Epithelial cell of esophagus (primary cell): ENCODE measurements around the gene UTF1.

Source experiments
- DNase-seq: peaks from one replicate; pipeline ENCODE4 v3.0.0; 2010; ENCODE audit warnings: low read depth
- H3K4me3 ChIP-seq: 2 replicates; pipeline ENCODE4 v1.5.1; 2011; ENCODE audit warnings: mild to moderate bottlenecking, low read length, control low read depth
- TF ChIP-seq, protein P1 (sequence below): IDR thresholded peaks from 2 replicates; pipeline ENCODE4 v1.5.1; 2011; ENCODE audit warnings: low read depth, mild to moderate bottlenecking, low read length, control low read depth, inconsistent platforms; ENCODE audit not compliant: insufficient read depth; ENCODE audit errors: missing control alignments

Gene UTF1

DNA sequence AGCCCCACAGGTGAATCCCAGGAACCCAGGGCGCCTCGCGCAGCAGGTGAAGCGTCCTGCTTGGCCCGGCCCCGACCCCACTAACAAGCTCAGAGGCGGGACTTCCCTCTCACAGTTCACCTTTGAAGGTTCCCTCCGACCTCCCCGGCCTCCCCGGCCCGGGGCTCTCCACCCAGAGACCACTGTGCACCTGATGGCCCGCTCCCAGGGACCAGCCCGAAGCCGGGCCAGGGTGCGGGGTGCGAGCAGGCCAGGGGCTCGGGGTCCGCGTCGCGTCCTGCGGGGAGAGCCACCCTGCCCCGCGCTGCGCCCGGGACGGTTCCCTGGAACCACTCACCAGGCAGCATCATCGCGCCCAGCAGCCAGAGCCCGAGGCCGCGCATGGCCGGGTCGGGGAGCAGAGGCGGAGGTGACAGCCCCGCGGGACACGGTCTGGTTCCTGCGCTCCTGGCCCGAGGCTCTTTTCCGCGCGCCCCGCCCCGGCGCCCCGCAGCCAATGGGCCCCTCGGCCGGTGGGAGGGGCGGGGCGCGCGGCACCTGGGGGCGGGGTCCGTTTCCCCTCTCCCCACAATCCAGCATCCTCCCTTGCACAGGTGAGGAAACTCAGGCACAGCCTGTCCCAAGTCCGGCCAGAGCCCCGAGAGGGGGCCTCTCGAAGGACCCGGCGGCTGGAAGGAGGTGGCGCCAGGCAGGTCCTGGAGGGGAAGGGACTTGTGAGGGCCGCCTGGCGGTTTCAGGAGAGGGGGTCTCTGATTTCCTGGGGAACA is 46.6 kb downstream of the UTF1 start, which contains the start of gene ADAM8:
Gene ADAM8, minus strand, starts transcription at position 434 of the 767 bp plus-strand sequence. Its CDS starts 51 bp downstream, at position 383.
- TF ChIP-seq, protein P1, sequence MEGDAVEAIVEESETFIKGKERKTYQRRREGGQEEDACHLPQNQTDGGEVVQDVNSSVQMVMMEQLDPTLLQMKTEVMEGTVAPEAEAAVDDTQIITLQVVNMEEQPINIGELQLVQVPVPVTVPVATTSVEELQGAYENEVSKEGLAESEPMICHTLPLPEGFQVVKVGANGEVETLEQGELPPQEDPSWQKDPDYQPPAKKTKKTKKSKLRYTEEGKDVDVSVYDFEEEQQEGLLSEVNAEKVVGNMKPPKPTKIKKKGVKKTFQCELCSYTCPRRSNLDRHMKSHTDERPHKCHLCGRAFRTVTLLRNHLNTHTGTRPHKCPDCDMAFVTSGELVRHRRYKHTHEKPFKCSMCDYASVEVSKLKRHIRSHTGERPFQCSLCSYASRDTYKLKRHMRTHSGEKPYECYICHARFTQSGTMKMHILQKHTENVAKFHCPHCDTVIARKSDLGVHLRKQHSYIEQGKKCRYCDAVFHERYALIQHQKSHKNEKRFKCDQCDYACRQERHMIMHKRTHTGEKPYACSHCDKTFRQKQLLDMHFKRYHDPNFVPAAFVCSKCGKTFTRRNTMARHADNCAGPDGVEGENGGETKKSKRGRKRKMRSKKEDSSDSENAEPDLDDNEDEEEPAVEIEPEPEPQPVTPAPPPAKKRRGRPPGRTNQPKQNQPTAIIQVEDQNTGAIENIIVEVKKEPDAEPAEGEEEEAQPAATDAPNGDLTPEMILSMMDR: no peak
- peak; percentile 51 for DNase-seq
- H3K4me3 ChIP-seq: peak within 1 kb of the TSS; percentile 5

DNA sequence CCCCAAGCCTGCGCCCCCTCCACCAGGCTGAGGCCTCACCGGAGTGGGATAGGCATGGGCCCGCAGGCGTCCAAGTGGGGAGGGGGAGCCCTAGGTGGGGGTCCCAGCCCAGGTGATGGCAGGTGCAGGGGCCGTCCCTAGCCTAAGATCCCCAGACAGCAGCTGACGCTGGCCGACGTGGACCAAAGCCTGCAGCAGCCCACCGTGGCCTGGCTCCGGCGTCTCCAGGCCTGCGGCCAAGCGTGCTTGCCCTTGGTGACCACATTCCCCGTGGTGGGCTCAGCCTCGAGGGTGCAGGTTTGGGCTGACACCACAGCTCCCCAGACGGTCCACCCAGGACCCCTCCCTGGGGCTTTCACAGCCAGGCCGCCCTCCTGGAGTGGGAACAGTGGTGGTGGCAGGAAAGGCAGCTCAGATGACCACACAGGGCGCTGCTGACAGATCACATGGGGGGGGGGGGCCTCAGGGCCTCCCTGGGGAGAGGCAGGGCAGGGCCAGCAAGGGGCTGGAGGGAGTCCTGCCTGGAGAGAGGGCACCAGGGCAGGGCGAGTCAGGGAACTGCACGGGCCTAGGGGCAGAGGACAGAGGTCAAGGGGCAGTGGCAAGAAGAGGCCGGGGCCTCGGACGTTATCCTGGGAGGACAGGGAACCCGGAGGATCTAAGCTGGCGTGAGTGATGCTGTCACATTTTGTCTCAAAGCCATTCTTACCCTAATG is 47.4 kb downstream of the UTF1 start:
- DNase-seq: no peak
- TF ChIP-seq, protein P1: no peak
- H3K4me3 ChIP-seq: no peak overlapping the region

DNA sequence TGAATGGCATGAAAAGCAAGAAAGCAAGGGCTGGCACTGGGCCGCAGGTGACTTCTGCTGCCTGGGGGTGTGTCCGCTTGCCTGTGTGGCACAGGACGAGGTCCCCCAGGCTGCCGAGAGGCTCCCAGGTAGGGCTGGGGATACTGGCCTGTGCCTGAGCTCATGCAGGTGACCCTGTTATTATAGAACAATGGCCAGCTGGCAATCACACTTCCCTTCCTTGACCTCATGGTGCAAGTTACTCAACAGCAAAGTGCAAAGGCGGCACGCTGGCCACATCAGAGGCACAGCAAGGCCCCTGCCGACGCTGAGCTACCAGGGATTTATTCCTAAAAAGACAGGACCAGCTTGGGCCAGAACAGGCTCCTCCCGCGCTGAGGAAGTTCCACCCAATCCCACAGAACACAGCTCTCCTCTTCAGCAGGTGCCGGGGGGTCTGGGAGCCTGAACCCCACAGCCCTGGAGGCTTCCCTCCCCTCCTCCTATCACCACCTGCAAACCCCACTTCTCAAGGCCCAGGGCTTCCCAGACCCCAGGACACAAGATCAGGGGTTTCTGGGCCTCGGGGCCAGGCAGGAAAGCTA is 48.1 kb downstream of the UTF1 start:
- H3K4me3 ChIP-seq: no peak overlapping the region
- TF ChIP-seq, protein P1: no peak

DNA sequence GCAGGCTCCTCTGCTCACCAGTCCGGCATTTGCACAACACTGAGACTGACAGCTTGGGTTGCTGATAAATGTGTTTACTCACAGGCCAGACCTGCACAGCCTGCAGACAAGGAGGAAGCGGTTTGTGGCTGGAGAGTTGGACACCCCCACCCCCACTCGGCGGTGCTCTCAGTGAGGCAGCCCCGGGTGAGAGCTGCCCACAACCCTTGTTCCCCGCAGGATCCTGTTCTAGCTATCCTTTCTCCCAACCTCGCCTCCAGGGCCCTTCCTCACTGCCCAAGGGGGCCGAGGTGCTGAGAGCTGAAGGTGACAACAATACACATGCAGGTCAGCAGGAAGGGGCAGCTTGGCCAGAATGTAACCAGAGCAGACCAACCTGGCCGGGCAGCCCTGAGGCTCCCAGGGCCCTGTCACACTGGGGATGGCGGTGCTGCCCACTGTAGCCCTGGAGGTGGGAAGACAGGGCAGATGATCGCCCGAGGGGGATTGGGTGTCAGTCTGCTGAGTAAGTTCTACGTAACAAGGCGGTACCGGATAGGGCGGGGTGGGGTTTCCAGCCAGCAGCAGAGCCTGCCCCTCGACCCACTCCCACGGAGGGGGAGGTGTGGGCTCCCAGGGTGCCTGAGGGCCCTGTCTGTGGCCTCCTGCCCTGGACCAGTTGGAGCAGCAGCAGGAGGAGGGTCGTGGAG is 48.7 kb downstream of the UTF1 start:
- H3K4me3 ChIP-seq: no peak overlapping the region
- TF ChIP-seq, protein P1: no peak
- DNase-seq: peak; percentile 93

More for the DNA sequence above, 48.1 kb downstream of the UTF1 start:
- DNase-seq: no peak

DNA sequence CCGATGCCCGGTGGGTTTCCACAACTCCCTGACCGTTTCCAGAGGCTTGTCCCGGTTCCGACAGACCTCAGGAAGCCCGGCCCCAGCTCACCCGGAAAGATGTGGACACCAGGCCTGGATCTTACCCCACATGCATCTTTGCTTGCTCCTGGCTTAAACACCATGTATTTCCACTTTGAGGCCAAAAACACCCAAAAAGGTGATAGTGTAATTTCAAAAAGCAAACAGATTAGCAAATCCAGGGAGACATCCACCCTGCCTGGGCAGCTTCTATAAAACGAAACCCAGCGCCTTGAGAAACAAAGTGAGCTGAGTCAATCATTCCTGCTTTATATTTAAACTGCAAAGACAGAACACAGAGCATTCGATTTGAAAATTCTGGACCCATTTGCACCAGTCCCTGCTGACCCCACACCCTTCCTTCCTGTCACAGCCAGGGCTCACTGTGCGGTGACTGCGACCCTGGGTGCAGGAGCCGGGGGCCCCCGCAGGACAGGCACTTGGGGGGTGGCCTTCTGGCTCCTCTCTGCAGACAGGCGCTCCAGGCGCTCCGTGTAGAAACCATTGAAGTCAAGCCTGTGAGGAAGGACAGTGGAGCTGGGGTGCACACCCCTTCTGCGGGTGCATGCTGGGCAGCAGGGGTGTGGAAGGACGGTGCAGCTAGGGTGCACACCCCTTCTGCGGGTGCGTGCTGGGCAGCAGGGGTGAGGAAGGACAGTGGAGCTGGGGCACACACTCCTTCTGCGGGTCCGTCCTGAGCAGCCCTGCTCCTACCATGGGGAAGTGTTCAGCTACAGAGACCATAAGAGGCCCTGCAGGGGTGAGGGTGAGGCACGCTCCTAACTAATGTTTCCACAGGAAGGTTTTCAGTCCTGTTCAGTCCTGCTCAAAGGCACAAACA is 49.6 kb downstream of the UTF1 start:
- peak; percentile 30 for DNase-seq
- H3K4me3 ChIP-seq: no peak overlapping the region
- TF ChIP-seq, protein P1: no peak
